ENCODE data around the gene ADAMTS18.
A peak's percentile ranks its signal among the peaks of the same experiment; 100 is the strongest.
"Not testable (repeated sequence)": the region's sequence is repeated elsewhere in the genome, so short reads cannot be mapped to it uniquely, and the experiment has no call there.

ADAMTS18 gene

DNA sequence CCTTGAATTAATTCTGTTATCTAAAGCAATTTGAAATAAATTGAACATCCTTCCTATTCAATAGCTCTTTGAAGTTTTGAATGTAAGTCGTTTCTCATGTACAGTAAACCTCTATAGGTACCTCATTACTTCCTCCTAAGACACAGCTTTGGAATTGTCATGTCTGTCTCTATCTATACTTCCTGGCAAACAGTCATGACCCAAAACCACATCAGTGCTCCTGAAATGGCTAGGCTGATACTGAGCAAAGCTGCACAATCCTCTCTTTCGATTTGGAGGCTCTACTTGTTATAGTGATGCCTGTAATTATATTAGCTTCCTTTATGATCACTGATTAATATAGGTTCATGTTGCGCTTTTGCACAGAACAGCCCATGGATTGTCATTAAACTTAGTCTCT is 110.1 kb downstream of the ADAMTS18 start:
- peak; percentile 52 for DNase-seq

DNA sequence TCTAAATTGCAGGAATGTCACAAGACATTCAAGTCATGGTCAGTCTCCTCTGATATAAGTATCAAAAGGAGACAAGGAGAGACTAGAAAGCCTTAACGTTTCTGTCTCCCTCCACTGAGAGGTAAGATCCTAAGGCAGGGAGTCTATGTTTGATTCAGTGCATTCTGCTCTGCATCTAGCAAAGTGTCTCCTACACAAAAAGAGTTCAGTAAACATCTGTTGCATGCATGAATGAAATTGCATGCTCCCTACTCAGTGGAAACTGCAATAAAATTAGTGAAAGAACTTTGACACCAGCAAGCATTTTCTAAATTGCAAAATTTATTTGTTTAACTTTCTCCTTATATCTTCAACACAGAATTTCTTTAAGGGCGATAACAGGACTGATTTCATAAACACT is 111.1 kb downstream of the ADAMTS18 start:
- DNase-seq: no peak

DNA sequence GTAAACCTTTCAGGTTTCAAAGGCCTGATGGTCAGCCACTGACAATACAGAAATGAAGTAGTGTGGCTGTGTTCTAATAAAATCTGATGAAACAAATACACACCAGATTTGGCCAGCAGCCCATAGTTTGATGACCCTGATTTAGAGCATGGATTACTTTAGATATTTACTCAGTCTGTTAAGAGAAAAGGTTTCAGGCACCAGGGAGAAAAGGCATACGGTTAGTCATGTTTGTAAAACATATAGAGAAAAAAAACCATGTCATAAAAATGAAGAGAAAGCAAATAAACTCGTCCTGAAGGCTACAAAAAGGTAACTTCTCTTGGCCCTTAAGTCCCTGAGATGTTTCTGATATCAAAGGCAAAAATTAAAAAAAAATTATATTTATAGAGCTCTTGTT is 112.1 kb downstream of the ADAMTS18 start:
- no peak for DNase-seq

DNA sequence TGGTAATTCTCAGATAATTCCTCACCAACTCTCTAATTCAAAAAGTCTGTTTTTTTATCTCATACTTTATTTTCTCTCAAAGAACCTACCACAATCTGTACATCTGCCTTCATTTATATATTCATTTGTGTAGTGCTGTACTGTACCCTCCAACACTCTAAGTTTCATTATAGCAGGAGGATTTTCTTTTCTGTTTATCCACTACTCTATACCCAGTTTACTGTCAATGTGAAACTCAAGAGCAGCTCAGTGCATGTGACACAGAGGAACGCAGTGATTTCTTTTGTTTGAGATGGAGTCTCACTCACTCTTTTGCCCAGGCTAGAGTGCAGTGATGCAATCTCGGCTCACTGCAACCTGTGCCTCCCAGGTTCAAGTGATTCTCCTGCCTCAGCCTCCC is 117.8 kb downstream of the ADAMTS18 start:
- peak; percentile 18 for DNase-seq

DNA sequence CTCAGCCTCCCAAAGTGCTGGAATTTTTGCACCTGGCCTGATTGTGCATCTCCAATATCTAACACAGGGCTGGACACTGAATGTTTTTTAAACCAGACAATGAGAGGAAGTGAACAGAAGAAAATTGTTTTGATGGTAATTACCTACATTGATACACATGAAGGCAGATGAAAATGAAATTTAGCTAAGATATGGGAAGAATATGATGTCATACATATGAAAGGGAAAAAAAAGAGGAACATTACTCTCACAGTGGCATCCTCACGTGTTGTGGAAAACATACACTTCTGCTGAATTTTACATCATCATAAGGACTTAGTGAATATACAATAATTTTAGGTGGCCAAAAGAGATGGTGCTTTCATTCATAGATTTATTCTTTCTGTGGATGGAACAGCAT is 124.0 kb downstream of the ADAMTS18 start:
- DNase-seq: no peak

DNA sequence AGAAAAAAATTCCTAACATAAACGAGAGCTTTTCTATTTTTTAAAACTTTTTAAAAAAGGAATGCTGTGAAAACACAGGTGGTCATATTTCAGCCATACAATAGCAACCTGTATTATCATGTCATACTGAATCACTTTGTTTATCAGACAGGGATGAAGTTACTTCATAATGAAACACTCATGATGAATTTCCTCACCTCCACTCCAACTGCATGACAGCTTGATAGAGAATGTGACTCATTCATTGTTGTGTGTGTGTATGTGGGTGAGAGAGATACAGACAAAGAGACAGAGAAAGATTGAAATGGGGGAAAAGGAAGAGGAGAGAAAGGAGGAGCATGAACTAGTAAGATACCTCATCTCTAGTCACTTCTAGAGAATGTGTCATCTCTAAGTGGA is 126.7 kb downstream of the ADAMTS18 start:
- DNase-seq: peak; percentile 77

DNA sequence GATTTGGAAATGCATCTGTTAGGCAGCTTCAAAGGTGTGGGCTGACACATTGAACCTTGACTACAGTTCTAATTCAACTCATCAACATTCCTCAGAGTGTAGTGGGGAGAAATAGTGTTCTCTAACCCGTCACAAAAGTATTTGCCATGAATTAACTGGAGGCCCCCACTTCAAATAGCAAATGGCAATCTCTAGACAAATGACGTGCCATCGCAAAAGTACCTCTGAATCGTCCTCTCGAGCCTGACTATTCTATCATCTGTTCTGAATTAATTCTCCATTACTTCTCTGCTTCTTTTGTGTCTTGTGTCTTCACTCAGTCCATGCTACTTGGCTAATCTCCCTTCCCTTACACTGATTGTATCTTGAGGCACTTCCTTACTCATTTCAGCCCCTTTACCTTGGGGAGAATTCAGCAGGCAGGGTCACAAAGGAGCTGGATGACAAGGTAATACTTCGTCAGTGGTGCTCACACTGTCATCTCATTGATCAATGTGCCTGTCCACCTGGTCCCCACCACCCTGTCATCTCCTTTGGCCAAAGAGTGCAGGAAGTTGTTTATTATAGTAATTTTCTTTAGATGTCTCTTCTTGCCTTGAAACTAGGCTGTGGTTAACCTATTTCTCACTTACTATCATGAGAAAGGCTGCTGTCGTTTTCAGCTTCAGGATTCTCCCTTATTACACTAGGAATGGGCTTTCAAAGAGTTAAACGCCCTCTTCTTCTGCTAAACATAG is 127.2 kb downstream of the ADAMTS18 start:
- peak; percentile 42 for DNase-seq

DNA sequence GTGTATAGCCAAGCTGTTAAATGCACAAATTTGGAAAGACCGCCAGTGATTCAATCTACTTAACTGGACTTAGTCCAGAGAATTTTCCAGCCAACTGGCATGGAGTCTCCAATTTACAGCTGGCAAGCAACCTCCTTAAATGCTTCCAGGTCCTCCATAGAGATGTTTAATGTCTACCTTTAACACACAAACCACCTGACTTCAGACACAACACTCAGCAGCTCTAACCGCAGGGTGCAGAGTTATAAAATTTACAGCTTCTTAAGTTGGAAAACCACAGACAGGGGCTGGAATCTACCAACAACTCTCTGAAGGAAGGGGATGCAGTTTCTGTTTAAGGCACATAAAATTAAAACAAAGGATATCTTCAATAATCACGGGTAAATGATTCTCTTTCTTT is 128.8 kb downstream of the ADAMTS18 start:
- DNase-seq: no peak

DNA sequence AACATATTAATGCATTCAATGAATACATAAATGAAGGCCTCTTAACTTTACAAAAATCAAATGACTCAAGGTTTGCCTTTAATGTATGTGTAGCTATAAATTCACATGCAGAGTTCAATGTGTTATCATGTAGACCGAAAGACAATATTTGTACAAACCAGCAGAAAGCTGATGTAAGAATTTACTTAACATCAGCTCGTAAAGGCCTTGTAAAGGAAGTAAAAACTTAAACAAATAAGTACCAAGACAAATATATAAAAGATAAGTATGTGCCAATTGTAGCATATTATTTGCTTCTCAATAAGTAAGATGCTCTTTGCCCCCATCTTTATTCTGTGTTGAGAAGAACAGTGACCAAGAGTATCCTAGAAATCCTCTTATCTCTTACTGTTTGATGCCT is 130.0 kb downstream of the ADAMTS18 start:
- DNase-seq: no peak

DNA sequence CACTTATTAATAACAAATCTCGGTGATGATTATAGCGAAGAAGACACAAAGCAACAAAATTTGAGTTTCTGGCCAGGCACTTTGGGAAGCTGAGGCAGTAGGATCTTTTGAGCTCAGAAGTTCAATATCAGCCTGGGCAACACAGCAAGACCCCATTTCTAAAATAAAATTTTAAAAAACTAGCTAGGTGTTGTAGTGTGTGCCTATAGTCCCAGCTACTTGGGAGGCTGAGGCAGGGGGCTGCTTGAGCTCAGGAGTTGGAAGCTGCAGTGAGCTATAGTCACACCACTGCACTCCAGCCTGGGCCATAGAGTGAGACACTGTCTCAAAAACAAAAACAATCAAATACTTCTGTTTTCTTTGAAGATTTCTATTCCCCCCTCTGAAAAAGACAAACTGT is 130.7 kb downstream of the ADAMTS18 start:
- DNase-seq: no peak

DNA sequence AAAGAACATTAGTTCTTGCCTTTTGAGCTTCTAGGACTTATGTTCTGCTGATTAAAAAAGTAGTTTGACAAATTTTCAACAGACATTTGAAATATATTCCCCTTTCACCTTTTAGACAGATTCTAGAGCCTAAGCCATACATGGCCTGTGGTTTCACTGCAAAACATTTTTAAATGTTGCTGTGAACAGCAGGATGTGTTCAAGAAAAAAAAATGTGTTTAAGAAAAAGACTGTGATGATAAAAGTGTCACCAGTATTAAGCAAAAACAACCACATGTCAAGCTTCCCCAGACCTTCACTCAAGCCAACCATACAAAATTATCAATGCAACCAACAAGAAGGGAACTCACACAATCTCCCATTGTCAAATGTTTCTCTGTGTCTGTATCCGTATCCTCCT is 132.2 kb downstream of the ADAMTS18 start:
- no peak for DNase-seq

DNA sequence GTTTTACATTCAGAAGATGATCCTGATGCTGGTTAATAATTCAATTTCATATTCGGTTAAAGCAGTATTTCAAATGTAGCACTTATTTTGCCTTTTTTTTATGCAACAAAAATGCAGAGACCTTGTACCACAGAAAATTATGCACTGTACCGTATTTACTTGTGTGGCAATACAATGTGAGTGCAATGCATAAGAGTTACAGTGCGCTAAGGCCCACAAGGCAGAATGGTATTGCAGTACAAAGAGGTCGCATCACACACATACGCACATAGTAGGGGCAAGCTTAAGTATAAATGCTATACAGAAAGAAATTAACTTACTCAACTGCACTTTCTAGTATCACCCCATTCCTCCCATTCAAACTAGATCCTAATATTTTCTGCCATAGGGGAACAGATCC is 132.6 kb downstream of the ADAMTS18 start:
- DNase-seq: no peak

DNA sequence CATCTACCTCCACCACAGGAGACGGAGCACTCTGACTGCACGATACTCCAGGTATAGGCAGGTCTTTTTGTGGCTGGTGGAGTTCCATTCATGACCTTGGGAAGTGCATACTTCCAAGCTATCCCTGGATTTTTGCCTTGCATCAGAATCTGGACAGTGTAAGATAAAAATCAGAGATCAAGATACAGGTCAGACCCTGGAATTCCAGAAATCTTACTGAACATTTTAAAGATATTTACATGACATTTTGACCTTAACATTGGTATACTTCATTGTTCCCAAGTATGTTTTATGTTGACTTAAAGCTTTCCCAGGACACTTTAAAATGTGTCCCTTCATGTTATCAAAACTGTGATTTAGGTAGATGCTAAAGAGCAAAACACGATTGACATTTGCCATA is 134.6 kb downstream of the ADAMTS18 start:
- DNase-seq: no peak

DNA sequence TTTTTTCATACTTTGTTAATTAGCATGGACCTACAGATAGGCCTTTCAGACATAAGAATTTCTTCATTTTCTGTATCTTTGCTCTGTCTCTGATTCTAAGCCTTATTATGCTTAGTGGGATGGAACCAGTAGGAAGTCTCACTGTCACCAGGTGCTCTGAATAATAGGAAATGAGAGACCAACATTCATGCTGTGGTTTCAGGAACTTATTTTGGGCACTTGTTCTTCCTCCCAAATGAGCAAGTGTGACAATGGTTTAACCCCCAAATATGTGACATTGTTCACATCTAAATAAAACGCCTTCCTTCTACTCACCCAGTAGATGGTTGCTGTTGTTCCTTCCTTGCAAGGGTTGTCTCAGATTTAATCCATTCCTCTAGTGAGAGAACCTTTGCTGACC is 135.4 kb downstream of the ADAMTS18 start:
- DNase-seq: no peak

DNA sequence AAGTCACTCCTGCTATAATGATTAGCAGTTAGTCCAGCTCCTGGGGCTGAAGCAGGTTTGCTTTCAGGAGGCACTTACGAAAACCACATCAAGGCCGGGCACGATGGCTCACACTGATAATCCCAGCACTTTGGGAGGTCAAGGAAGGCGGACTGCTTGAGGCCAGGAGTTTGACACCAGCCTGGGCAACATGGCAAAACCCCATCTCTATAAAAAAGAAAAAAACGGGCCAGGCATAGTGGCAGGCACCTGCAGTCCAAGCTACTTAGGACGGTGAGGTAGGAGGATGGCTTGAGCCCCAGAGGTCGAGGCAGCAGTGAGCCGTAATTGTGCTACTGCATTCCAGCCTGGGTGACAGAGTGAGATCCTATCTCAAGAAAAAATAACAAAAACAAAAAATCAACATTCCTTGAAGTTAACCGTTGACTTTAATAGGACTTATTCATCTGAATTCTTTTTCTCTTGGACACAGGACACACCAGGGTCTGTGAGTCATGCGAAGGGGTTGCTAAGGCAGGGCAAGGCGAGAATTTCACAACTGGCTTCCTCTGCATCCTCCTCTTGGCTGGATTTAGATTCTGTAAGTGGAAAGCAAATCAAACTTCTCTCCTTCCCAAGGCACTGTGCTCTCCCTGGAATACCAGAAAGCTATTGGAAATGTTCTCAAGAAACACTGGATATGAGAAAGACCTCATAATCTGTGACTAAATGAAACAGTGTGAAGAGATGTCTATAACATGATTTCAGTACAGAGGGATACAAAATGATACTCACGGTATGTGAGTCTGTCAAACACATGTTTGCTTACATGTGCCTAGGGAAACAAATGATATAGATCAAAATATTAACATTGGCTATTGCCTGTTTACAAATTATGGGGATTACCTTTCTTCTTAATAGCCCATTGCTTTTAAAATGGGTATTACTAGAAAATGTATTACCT is 136.1 kb downstream of the ADAMTS18 start:
- DNase-seq: no peak

DNA sequence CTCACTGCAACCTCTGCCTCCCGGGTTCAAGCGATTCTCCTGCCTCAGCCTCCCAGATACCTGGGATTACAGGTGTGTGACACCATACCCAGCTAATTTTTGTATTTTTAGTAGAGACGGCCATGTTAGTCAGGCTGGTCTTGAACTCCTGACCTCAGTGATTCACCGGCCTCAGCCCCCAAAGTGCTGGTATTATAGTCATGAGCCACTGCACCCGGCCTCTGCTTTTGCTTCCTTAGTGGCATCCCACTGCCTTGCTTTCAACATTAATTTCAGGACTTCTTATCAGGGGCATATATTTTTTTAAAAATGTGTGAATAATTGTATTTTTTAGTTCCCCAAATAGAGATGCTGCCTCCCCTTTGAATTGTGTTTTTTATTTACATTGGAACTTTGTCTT is 136.8 kb downstream of the ADAMTS18 start:
- no peak for DNase-seq

DNA sequence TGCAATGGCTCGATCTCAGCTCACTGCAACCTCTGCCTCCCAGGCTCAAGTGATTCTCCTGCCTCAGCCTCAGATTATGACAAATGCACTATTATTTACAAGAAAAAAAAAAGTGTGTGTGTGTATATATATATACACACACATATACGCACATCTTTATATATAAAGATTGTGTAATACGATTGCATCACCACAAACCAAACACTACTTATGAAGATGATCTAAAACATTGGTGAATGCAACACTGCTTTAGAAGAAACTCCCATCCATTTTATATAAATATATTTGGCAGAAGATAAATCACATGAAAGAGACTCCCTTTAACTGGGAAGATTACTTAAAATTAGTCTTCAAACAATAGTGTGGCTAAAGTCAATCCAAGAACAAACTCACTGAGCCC is 138.9 kb downstream of the ADAMTS18 start:
- DNase-seq: no peak

DNA sequence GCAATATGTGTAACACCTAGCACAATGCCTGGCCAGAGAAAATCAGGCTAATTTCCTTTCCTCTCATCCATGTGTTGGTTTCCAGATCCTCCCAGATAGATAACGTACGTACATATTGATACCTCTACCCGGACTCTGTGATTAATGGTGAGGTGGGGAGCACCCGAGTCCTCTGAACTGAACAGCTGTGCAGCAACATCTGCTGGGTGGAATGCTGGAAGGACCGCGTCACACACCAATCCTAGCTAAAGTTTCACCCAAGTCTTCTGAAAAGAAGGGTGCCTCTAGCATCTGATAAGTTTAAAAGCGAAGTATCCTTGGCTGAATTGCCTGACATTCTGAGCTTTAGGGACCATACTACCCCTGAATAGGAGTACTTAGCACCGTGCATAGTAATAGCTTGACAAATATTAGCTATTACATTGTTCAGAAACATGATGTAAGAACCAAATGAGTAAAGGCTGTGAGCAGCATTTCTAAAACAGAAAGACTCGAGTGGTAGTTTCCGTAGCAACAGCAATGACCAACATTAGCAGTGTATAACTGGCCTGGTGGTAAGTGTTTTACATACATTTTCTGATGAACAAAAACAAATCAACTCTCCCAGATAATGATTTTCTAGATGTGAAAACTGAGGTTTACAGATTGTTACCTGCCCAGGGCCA is 144.3 kb downstream of the ADAMTS18 start:
- no peak for DNase-seq

DNA sequence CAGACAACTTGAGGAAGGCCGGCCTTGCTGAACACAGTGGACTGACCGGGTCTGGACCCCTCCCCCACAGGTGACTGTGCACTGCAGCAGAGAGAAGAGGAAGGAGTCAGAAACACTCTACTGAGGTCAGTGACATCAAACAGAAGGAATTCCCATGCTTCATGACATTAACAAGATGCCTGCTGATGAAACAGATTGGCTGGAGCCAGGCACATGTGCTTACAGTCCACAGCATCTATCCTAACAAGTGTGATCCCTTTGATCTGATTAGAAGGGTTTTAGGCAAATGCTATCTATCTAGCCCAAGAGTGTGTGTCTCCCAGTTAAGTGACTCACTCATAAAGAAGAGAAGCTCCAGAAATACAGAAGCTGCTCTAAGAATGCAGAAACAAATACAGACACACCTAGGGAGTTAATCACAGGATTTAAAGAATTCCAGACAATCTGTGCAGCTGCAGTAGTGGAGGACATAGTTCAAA is 145.5 kb downstream of the ADAMTS18 start:
- DNase-seq: no peak

DNA sequence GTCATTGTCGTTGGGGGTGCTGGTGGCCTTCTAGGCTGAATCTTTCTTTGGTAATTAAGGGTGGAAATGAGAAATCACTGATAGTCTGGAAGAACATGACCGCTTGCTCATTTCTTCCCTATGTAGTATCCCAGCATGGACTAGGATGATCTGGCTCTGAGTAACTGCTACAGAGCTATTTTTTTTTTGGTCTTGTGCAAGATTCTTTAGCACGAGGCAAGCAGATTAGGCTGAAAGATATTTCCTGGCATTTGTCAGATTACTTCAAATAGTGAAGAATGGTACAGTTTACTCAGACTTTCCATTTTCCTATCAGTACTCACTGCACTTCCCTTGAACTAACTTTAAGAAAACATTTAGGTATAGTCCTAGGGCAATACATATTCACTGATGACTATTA is 146.6 kb downstream of the ADAMTS18 start:
- DNase-seq: no peak

DNA sequence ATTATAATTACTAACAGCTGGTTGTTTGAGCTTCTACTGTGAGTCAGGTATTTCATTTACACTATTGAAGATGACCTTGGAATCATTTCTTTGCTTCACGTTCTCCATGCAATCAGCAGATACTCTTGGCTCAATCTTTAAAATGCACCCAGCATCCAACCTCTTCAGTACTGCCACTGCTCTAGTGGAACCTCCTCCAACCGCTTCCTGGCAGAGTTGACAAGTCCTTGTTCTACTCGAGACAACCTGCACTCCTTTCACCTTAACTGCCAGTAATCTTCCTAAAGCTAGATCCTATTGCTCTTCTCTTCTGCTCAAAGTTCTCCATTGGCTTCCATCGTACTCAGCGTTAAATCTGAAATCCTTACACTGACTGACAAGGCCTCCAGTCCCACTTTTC is 149.2 kb downstream of the ADAMTS18 start:
- no peak for DNase-seq

DNA sequence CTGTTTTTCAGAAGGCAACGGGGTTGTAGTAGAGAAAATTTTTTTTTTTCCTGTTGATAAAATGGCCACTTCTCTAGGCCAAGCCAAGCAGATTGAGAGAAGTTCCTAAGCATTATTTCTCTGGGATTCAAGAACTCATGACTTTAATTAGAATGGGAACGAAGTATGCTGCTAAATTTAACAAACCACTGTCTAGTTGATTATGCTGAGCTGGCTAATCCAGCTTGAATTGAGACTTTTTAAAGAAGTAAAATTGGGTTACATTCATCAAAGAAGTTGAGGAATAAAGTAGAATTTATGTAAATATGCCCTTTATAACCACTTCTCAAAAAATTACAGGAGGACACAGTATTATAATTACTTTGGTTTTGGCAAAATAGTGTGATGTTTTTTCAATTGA is 152.5 kb downstream of the ADAMTS18 start:
- DNase-seq: no peak

DNA sequence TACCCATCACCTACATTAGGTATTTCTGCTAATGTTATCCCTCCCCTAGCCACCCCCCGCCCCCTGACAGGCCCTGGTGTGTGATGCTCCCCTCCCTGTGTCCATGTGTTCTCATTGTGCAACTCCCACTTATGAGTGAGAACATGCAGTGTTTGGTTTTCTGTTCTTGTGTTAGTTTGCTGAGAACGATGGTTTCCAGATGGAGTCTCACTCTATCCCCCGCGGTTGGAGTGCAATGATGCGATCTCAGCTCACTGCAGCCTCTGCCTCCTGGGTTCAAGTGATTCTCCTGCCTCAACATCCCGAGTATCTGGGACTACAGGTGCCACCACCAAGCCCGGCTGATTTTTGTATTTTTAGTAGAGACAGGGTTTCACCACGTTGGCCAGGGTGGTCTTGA is 155.5 kb downstream of the ADAMTS18 start:
- not testable (repeated sequence) for DNase-seq

DNA sequence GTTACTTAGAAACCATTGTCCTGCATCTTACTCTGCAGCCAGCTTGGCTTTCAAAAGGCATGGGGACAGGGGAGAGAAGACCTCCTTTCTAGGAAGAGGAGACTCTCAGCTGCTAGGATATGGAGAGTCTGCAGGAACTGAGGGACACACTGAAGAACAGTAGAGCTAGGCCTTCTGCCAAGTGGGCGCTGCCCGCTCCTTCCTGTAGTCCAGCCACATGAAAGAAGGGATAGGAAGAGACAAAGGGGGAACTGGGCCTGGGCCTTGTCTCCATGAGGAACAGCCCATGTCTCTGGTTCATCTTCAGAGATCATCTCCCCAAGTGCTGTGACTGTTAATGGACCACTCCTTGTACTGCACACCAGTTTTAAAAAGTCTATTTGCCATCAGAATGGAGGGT is 157.3 kb downstream of the ADAMTS18 start:
- DNase-seq: no peak
